Heart left ventricle (tissue), 16 donors: ENCODE measurements around the gene NMNAT2. TPM values are rescaled to one million over a fixed set of nuclear protein-coding genes. Genes with fewer than 3 reads are reported as not detected.

ENCODE experiments used
- ATAC-seq, 4 donors: fragments of 200-7000 bp; cut with Tn5 transposase; one replicate each; pipeline ENCODE4 v1.9.1; 2020 to 2022; ENCODE audit warnings: moderate library complexity in 4 of 4, mild to moderate bottlenecking in 3 of 4, moderate number of reproducible peaks in 1 of 4
- DNase-seq, 5 donors: peaks; one replicate each; pipeline ENCODE4 v3.0.0-alpha.2; 2020
- H3K27ac ChIP-seq, 12 donors: fragments of 200-600 bp; sonication (generic) in 4 of 12; one replicate each; pipeline versions ENCODE4 v1.5.0 to v1.8.0; 2016 to 2022; ENCODE audit warnings: mild to moderate bottlenecking in 2 of 12
- H3K27me3 ChIP-seq, 9 donors: fragments of 200-600 bp; sonication (generic) in 2 of 9; one replicate each; pipeline versions ENCODE4 v1.5.1 to v1.8.0; 2016 to 2022; ENCODE audit warnings: mild to moderate bottlenecking in 3 of 9
- H3K36me3 ChIP-seq, 9 donors: fragments of 200-600 bp; sonication (generic) in 2 of 9; one replicate each; pipeline versions ENCODE4 v1.5.0 to v1.8.0; 2018 to 2022; ENCODE audit warnings: mild to moderate bottlenecking in 2 of 9
- H3K4me1 ChIP-seq, 12 donors: fragments of 200-600 bp; sonication (generic) in 4 of 12; one replicate each; pipeline versions ENCODE4 v1.5.0 to v1.8.0; 2016 to 2022; ENCODE audit warnings: mild to moderate bottlenecking in 3 of 12
- H3K4me3 ChIP-seq, 12 donors: fragments of 200-600 bp; sonication (generic) in 4 of 12; one replicate each; pipeline versions ENCODE4 v1.5.0 to v1.8.0; 2017 to 2022; ENCODE audit warnings: mild to moderate bottlenecking in 9 of 12, moderate library complexity in 4 of 12
- H3K9me3 ChIP-seq, 12 donors: fragments of 200-600 bp; sonication (generic) in 4 of 12; one replicate each; pipeline versions ENCODE4 v1.5.0 to v1.8.0; 2016 to 2022; ENCODE audit warnings: mild to moderate bottlenecking in 1 of 12
- CTCF ChIP-seq, 12 donors: fragments of 200-600 bp; sonication (generic) in 4 of 12; IDR thresholded peaks; one replicate each; pipeline versions ENCODE4 v1.5.0 to v1.8.0; 2018 to 2022; ENCODE audit warnings: antibody characterized with exemption in 12 of 12, mild to moderate bottlenecking in 5 of 12
- POLR2A ChIP-seq, 2 donors: fragments of 450-650 bp; IDR thresholded peaks; one replicate each; pipeline ENCODE4 v1.6.1; 2017; ENCODE audit warnings: antibody characterized with exemption in 2 of 2, mild to moderate bottlenecking in 2 of 2, moderate library complexity in 2 of 2
- WGBS, 4 donors: extraction: QIAGEN DNeasy Blood & Tissue Kit in 2 of 4; methylation state at CpG; one replicate each; pipeline versions ENCODE4 v1.1.5 to v1.1.7; 2013 to 2018; 5-methylcytosine and 5-hydroxymethylcytosine counted together
- intact Hi-C, 10 donors: fragments of 100-400 bp; cut with DNase I; formaldehyde crosslinking; loops; one replicate each; pipeline versions ENCODE4 v1.11.1 to v1.14.2; 2022
- polyA plus RNA-seq, 2 donors: library from polyadenylated mRNA; stranded (reverse); fragments of 200-250 nt; gene quantifications; one replicate each; pipeline ENCODE4 v1.2.3, GENCODE V29; 2013
- total RNA-seq, 9 donors: library from RNA; depleted of rRNA in 2 of 9; stranded (reverse); fragments of >200 nt in 2 of 9; fragmentation: NEBNext Ultra II Directional in 3 of 9; extraction: Animal tissue kit (Norgen Biotek cat#: 25700) in 3 of 9; gene quantifications; one replicate each; pipeline versions ENCODE4 v1.1.0 to v1.2.4, GENCODE V29; 2016 to 2023
- donor health status: ischemic (EF 13 %, LVEDD 7.1; RV severe dilation, severe dysfunction).
- donor health status: healthy with polysubstance abuse.
- donor health status: DM: no; HTN: yes; CAD: no.
- donor health status: DM: no; HTN: no; CAD: no.
- donor health status: ischemic (EF 25% LVEDD 6.9; RV normal size, moderate dysfunction).
- donor health status: ischemic (EF 25% LVEDD 5.7; RV mildly dilated, moderate dysfunction).
- donor health status: healthy.
- donor health status: DM: yes; HTN: yes; CAD: no.
- donor health status: ischemic (EF 35%, LVEDD 5.7; RV mildly dilated, moderate dysfunction).
- donor health status: nonischemic (EF 11% LVEDD 7.7; RV severe dilation, severe dysfunction).
- donor health status: DM: yes; HTN: yes; CAD: no.
- donor health status: PGD.
- donor health status: ischemic (EF 29% LVEDD 5.4; RV normal size, mild dysfunction).
- donor health status: nonischemic (EF 23%, LVEDD 6.1; RV moderate dilation, normal function).

Gene NMNAT2
- total and polyA plus RNA-seq, 11 donors = 0.53 to 5.1 (median 1.9) TPM

DNA sequence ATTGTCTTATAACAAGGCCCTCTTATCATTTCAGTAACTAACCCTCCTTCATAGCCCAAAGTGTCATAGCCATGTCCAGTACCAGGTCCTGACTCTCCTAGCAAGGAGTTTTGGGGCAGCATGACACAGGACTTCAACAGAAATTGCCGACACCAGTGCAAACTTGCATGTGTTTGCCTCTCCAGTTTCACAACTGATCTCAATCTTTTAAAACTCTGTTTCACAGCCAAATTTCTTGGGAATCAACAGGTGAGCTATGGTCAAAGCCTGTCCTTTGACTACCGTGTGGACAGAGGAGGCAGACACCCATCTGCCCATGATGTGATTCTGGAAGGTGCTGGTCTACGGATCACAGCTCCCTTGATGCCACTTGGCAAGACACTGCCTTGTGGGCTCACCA is 195.3 kb downstream of the NMNAT2 start:
- no peak for ATAC-seq
- H3K4me3 ChIP-seq = no peak overlapping the region
- H3K9me3 ChIP-seq = no peaks in the 10 kb centered on the region
- H3K4me1 ChIP-seq = peaks cover 0 to 22% (median 14%) of the 10 kb centered on the region in 12 donors
- intact Hi-C loops = loop anchor here in 2 of 10 donors (5.0 kb wide), 2 partner anchors 76 to 81 kb away; no protein-coding TSS in a partner anchor
- no peak for DNase-seq
- no peaks in the 10 kb centered on the region for H3K27me3 ChIP-seq
- TF ChIP-seq POLR2A (IDR thresholded peaks at IDR 0.05) (no peak), CTCF (IDR thresholded peaks at IDR 0.05) (no peak)
- H3K27ac ChIP-seq = no peak overlapping the region
- no peaks in the 10 kb centered on the region for H3K36me3 ChIP-seq
- WGBS, 4 donors = 97 to 100% (median 98%) methylated on average over 3 of the region's 3 CpGs

DNA sequence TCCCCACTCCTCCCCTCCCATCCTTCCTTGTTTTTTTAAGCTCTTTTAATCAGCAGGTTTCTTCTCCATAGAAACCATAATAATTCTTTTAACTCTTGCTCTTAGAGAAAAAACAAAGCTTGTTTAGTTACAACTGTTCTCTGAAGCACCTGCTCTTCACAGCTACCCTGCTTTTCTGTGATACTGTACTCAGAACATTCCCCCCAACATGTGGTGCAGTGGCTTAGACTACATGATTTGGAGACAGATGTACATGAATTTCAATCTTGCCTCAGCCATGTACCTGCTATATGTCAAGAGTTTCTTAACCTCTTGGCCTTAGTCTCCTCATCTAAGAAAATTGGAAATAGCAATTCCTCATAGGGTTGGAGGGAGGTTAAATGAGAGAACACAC is 198.6 kb downstream of the NMNAT2 start:
- ATAC-seq = no peak
- no peak for TF ChIP-seq CTCF (IDR thresholded peaks at IDR 0.05)
- no peak for TF ChIP-seq POLR2A (IDR thresholded peaks at IDR 0.05)
- H3K9me3 ChIP-seq = no peaks in the 10 kb centered on the region
- peaks cover 0 to 24% (median 17%) of the 10 kb centered on the region in 12 donors for H3K4me1 ChIP-seq
- peak overlapping the region in 3 of 12 donors; percentile 55 to 80 (median 58) for H3K27ac ChIP-seq
- no peak for DNase-seq
- no peaks in the 10 kb centered on the region for H3K27me3 ChIP-seq
- intact Hi-C loops = loop anchor here in 2 of 10 donors (5.0 kb wide), 2 partner anchors 72 to 77 kb away; no protein-coding TSS in a partner anchor
- no peak overlapping the region for H3K4me3 ChIP-seq
- H3K36me3 ChIP-seq = no peaks in the 10 kb centered on the region

- Histone ChIP-seq H3K27me3 (no peaks in the 10 kb centered on the region), H3K9me3 (no peaks in the 10 kb centered on the region), H3K36me3 (no peaks in the 10 kb centered on the region), H3K4me1 (peaks cover 0 to 24% (median 17%) of the 10 kb centered on the region in 12 donors), H3K27ac (peak overlapping the region in 11 of 12 donors; percentile 20 to 80 (median 53)), H3K4me3 (no peak overlapping the region)
- TF ChIP-seq POLR2A (IDR thresholded peaks at IDR 0.05) = no peak
- no peak for TF ChIP-seq CTCF (IDR thresholded peaks at IDR 0.05)
- ATAC-seq (peak; percentile 67 to 89 (median 74)), DNase-seq (peak in 4 of 5 donors; percentile 35 to 45 (median 38))
- intact Hi-C loops = no loop called here
- WGBS, 4 donors = 29 to 40% (median 34%) methylated on average over 5 of the region's 5 CpGs
These were observed 199.1 kb downstream of the NMNAT2 start for GRCh38 chr1:183218971-183219615.

DNA sequence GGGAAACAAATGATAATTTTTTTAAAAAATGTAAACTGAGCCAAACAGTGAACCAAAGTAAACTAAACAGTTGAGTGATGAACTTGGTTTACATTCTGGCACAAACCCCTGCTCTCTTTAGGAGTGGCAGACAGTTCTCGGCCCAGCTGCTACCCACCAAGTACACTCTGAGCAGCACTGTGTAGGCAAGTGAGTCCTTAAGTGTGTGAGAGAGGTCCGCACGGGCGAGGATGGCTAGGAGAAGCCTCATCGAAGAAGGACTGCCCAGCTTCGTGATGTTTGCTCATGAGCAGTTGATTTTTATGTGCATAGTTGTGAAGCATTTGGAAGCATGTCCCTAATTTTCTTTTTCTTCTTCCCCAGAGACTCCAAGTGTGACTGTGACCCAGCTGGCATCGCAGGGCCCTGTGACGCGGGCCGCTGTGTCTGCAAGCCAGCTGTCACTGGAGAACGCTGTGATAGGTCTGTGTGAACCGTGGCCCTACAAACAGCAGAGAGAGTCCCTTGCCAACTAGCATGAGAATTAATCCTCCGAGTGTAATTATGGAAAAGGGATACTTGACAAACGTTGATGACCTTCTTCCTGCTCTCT is 200.1 kb downstream of the NMNAT2 start:
- peak in 3 of 5 donors; percentile 69 to 81 (median 76) for DNase-seq
- peak; percentile 64 to 91 (median 84) for ATAC-seq
- H3K4me3 ChIP-seq = no peak overlapping the region

More for the DNA sequence above, 200.1 kb downstream of the NMNAT2 start:
- WGBS, 4 donors = 60 to 67% (median 65%) methylated on average over 14 of the region's 14 CpGs
- Histone ChIP-seq H3K9me3 (no peaks in the 10 kb centered on the region), H3K27ac (peak overlapping the region in 10 of 12 donors; percentile 34 to 80 (median 54)), H3K4me1 (peaks cover 0 to 24% (median 17%) of the 10 kb centered on the region in 12 donors), H3K27me3 (no peaks in the 10 kb centered on the region), H3K36me3 (no peaks in the 10 kb centered on the region)
- no peak for TF ChIP-seq CTCF (IDR thresholded peaks at IDR 0.05)
- TF ChIP-seq POLR2A (IDR thresholded peaks at IDR 0.05) = no peak
- intact Hi-C loops = no loop called here
